ENCODE results near the gene KY.

KY gene

GRCh38 chr3:134687642-134688041 is 36.8 kb upstream of the KY start:
- Histone ChIP-seq H3K4me1 (ENCODE audit: control insufficient read depth, low read depth, low read length) (no peaks in the 10 kb centered on the region), H3K9ac (ENCODE audit: low read length) (no peak overlapping the region), H3K9me3 (ENCODE audit: control insufficient read depth, low read depth, low read length) (no peaks in the 10 kb centered on the region), H3K4me3 (ENCODE audit: low read length) (no peak overlapping the region), H3K27me3 (ENCODE audit: control insufficient read depth, insufficient read depth, low read length) (peaks cover 20% of the 10 kb centered on the region), H3K36me3 (ENCODE audit: control insufficient read depth, low read depth, low read length) (no peaks in the 10 kb centered on the region), H3K27ac (ENCODE audit: low read length) (no peak overlapping the region)

DNA sequence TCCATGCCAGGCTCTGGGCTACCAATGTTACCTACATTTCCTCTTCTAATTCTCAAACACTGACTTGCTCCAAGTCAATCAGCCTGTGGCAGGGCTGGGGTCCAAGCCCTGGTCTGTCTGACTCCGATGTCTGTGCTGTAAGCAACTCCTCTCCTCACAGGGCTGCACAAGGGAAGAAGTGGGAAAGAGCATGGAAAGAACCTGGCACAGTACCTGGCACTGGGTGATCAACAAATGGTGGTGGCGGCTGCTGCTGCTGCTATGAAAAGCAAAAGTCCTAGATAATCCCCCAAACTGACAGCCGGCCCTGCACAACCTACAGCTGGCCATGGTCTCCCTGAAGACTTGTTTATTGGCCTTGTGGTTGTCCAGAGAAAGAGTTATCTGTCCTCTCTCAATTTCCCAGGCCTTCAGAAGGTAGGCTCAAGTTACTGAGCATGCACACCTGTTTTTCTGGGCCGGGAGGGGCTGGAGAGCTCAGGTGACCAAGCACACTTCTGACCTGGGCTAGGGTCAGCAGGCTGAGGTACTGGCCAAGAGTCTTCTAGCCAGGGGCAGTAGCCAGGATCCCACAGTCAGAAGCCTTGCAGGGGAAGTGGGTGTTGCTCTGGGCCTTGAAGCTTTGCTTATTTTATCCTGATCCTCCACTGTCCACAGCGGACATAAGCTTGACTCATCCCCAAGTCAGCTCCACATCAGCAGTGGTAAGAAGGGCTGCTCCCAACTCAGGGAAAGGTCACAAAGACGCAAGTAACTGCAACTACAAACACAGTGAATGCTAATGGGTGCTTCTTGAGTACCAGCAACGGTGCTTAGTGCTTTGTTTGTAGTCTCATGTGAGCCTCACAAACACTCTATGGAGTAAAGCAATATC is 35.3 kb upstream of the KY start:
- H3K27me3 ChIP-seq (ENCODE audit: control insufficient read depth, insufficient read depth, low read length): peaks cover 13% of the 10 kb centered on the region
- H3K27ac ChIP-seq (ENCODE audit: low read length): no peak overlapping the region
- no peaks in the 10 kb centered on the region for H3K9me3 ChIP-seq (ENCODE audit: control insufficient read depth, low read depth, low read length)
- H3K4me1 ChIP-seq (ENCODE audit: control insufficient read depth, low read depth, low read length): no peaks in the 10 kb centered on the region
- H3K36me3 ChIP-seq (ENCODE audit: control insufficient read depth, low read depth, low read length): no peaks in the 10 kb centered on the region
- H3K9ac ChIP-seq (ENCODE audit: low read length): no peak overlapping the region
- no peak overlapping the region for H3K4me3 ChIP-seq (ENCODE audit: low read length)

GRCh38 chr3:134682196-134682880 is 31.5 kb upstream of the KY start:
- Histone ChIP-seq H3K4me3 (ENCODE audit: low read length) (no peak overlapping the region), H3K36me3 (ENCODE audit: control insufficient read depth, low read depth, low read length) (no peaks in the 10 kb centered on the region), H3K9me3 (ENCODE audit: control insufficient read depth, low read depth, low read length) (no peaks in the 10 kb centered on the region), H3K27me3 (ENCODE audit: control insufficient read depth, insufficient read depth, low read length) (peaks cover 3% of the 10 kb centered on the region), H3K4me1 (ENCODE audit: control insufficient read depth, low read depth, low read length) (no peaks in the 10 kb centered on the region), H3K27ac (ENCODE audit: low read length) (no peak overlapping the region), H3K9ac (ENCODE audit: low read length) (no peak overlapping the region)

DNA sequence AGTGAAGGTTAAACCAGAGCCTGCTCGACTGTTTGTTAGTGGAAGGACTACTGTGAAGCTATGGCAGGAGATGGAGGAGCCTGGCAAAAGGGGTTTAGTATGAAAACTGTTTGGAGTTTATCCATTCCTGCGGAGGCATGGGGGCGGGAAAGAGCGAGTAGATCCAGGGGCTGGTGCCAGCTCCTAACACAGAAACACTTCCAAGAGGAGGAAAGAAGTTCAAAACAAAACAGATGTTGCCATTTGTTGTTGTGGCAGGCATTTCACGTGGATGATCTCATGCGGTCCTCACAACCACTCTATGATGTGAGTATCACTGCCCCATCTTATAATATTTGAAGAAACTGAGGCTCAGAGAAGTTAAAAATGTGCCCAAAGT is 30.7 kb upstream of the KY start:
- no peaks in the 10 kb centered on the region for H3K9me3 ChIP-seq (ENCODE audit: control insufficient read depth, low read depth, low read length)
- H3K4me3 ChIP-seq (ENCODE audit: low read length): no peak overlapping the region
- no peaks in the 10 kb centered on the region for H3K4me1 ChIP-seq (ENCODE audit: control insufficient read depth, low read depth, low read length)
- H3K27me3 ChIP-seq (ENCODE audit: control insufficient read depth, insufficient read depth, low read length): peaks cover 3% of the 10 kb centered on the region
- H3K9ac ChIP-seq (ENCODE audit: low read length): no peak overlapping the region
- H3K36me3 ChIP-seq (ENCODE audit: control insufficient read depth, low read depth, low read length): no peaks in the 10 kb centered on the region
- H3K27ac ChIP-seq (ENCODE audit: low read length): no peak overlapping the region

DNA sequence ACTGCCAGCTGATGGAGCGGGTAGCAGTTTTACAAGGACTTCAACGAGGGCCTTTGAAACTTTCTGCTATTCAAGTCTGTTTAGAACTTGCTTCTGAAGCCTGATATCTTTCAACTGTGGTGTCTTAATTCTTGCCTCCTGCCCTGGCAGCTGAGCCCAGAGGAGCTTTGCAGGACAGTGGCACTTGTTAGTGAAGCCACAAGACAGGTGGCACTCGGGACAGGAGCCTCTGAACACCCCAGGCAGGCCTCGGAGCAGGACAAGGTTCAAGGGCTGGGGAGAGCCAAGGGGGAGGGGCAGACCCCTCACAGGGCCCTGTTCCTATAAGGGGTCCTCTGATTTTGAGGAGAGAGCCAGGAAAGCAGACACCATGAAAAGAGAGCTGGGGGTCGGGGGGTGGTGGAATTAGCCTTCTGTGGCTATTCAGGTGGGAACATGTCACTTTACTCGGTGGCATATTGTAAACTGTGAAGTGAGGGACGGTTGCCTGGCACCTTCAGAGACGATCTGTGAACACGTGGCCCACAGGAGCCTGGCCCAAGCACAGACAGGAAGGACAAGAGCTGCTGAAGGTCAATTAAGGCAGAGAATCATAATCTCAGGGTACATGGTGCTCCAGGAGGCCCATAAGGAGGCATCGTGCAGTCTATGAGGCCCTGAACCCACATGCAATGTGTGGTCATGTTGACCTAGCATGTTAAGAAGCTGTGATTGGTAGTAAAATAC is 30.1 kb upstream of the KY start:
- no peak overlapping the region for H3K27ac ChIP-seq (ENCODE audit: low read length)
- H3K36me3 ChIP-seq (ENCODE audit: control insufficient read depth, low read depth, low read length): no peaks in the 10 kb centered on the region
- no peak overlapping the region for H3K4me3 ChIP-seq (ENCODE audit: low read length)
- H3K4me1 ChIP-seq (ENCODE audit: control insufficient read depth, low read depth, low read length): no peaks in the 10 kb centered on the region
- H3K9me3 ChIP-seq (ENCODE audit: control insufficient read depth, low read depth, low read length): no peaks in the 10 kb centered on the region
- no peak overlapping the region for H3K9ac ChIP-seq (ENCODE audit: low read length)
- peaks cover 3% of the 10 kb centered on the region for H3K27me3 ChIP-seq (ENCODE audit: control insufficient read depth, insufficient read depth, low read length)

GRCh38 chr3:134677987-134678308 is 27.1 kb upstream of the KY start:
- no peaks in the 10 kb centered on the region for H3K9me3 ChIP-seq (ENCODE audit: control insufficient read depth, low read depth, low read length)
- H3K9ac ChIP-seq (ENCODE audit: low read length): no peak overlapping the region
- H3K27ac ChIP-seq (ENCODE audit: low read length): no peak overlapping the region
- no peak overlapping the region for H3K4me3 ChIP-seq (ENCODE audit: low read length)
- H3K27me3 ChIP-seq (ENCODE audit: control insufficient read depth, insufficient read depth, low read length): peaks cover under 1% of the 10 kb centered on the region
- H3K36me3 ChIP-seq (ENCODE audit: control insufficient read depth, low read depth, low read length): no peaks in the 10 kb centered on the region
- H3K4me1 ChIP-seq (ENCODE audit: control insufficient read depth, low read depth, low read length): no peaks in the 10 kb centered on the region

DNA sequence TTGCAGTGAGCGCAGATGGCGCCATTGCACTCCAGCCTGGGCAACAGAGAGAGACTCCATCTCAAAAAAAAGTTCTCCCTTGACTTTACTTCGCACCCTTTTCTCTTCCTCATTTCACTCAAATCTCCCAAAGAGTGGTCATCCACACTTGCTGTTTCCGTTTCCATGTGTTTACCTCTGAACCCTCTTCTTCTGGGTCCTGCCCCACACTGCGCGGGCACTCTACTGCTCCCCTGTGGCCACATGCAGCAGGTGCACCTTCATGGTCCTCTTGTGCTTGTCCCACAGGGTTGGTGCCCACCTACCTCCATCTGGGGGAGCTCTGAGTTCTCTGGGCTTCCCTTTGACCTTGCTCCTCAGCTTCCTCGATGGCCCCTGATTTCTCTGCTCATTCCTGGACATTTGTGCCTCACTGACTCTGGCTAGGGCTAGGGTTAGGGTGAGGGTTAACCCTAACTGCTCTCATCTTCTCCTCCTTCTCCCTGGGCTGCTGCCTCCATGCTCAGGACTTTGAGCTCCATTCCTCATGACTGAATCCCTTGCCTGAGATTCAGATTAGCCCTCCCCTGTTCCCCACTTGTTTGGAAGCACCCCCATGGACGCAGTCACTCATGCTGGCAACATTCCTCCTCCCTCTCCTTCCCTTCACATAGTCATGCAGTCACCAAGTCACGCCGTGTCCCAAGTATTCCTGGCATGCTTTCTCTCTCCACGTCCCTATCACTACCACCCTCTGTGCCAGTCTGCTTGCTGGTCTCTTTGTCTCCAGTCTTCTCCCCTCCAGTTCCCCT is 26.6 kb upstream of the KY start:
- H3K27me3 ChIP-seq (ENCODE audit: control insufficient read depth, insufficient read depth, low read length): no peaks in the 10 kb centered on the region
- H3K9ac ChIP-seq (ENCODE audit: low read length): no peak overlapping the region
- no peaks in the 10 kb centered on the region for H3K4me1 ChIP-seq (ENCODE audit: control insufficient read depth, low read depth, low read length)
- H3K27ac ChIP-seq (ENCODE audit: low read length): no peak overlapping the region
- no peaks in the 10 kb centered on the region for H3K9me3 ChIP-seq (ENCODE audit: control insufficient read depth, low read depth, low read length)
- no peaks in the 10 kb centered on the region for H3K36me3 ChIP-seq (ENCODE audit: control insufficient read depth, low read depth, low read length)
- H3K4me3 ChIP-seq (ENCODE audit: low read length): no peak overlapping the region

GRCh38 chr3:134675726-134676256 is 25.0 kb upstream of the KY start:
- no peaks in the 10 kb centered on the region for H3K9me3 ChIP-seq (ENCODE audit: control insufficient read depth, low read depth, low read length)
- H3K9ac ChIP-seq (ENCODE audit: low read length): no peak overlapping the region
- no peaks in the 10 kb centered on the region for H3K36me3 ChIP-seq (ENCODE audit: control insufficient read depth, low read depth, low read length)
- no peak overlapping the region for H3K27ac ChIP-seq (ENCODE audit: low read length)
- no peak overlapping the region for H3K4me3 ChIP-seq (ENCODE audit: low read length)
- H3K4me1 ChIP-seq (ENCODE audit: control insufficient read depth, low read depth, low read length): no peaks in the 10 kb centered on the region
- H3K27me3 ChIP-seq (ENCODE audit: control insufficient read depth, insufficient read depth, low read length): no peaks in the 10 kb centered on the region

GRCh38 chr3:134672571-134672970 is 21.7 kb upstream of the KY start:
- H3K4me3 ChIP-seq (ENCODE audit: low read length): no peak overlapping the region
- H3K9ac ChIP-seq (ENCODE audit: low read length): no peak overlapping the region
- H3K4me1 ChIP-seq (ENCODE audit: control insufficient read depth, low read depth, low read length): no peaks in the 10 kb centered on the region
- H3K27ac ChIP-seq (ENCODE audit: low read length): no peak overlapping the region
- no peaks in the 10 kb centered on the region for H3K27me3 ChIP-seq (ENCODE audit: control insufficient read depth, insufficient read depth, low read length)
- H3K9me3 ChIP-seq (ENCODE audit: control insufficient read depth, low read depth, low read length): no peaks in the 10 kb centered on the region
- no peaks in the 10 kb centered on the region for H3K36me3 ChIP-seq (ENCODE audit: control insufficient read depth, low read depth, low read length)

DNA sequence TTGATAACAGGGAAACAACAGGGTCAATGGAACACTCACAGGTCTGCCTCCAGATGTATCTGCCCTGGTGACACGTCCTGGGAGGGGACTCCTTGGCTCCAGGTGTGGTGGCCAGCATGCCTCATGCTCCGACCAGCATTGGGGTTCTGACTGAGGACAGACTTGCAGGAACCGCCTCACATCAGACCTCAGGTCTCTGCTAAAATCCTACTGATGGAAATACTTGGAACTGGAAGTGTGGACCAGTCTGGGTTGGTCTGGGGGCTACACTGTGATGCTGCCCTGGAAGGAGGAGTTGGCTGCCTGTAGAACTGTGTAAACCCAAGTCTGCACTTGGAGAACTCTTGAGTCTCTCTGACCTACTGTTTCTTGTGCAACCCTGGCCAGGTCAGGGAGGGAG is 17.1 kb upstream of the KY start:
- Histone ChIP-seq H3K27me3 (ENCODE audit: control insufficient read depth, insufficient read depth, low read length) (no peaks in the 10 kb centered on the region), H3K36me3 (ENCODE audit: control insufficient read depth, low read depth, low read length) (no peaks in the 10 kb centered on the region), H3K27ac (ENCODE audit: low read length) (no peak overlapping the region), H3K4me3 (ENCODE audit: low read length) (no peak overlapping the region), H3K4me1 (ENCODE audit: control insufficient read depth, low read depth, low read length) (no peaks in the 10 kb centered on the region), H3K9ac (ENCODE audit: low read length) (no peak overlapping the region), H3K9me3 (ENCODE audit: control insufficient read depth, low read depth, low read length) (no peaks in the 10 kb centered on the region)

DNA sequence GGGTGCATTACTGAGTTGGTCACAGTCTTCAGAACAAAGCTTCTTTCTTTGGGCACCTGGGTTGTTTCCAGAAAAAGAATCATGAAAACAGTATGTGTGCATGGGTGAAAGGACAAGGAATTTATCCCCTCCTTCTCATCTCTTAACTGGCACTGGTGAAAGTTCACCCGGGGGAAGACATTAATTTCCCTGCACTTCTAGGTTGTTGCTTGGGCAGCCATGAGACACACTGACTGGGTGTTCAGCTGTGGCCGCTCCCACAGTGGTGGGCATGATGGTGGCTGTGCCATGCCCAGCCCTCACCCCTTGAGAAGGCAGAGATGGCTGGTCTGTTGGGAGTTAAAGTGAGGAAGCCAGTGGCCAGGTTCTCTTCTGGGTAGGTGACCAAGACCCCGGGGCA is 16.6 kb upstream of the KY start:
- H3K9me3 ChIP-seq (ENCODE audit: control insufficient read depth, low read depth, low read length): no peaks in the 10 kb centered on the region
- H3K27me3 ChIP-seq (ENCODE audit: control insufficient read depth, insufficient read depth, low read length): no peaks in the 10 kb centered on the region
- H3K27ac ChIP-seq (ENCODE audit: low read length): no peak overlapping the region
- no peaks in the 10 kb centered on the region for H3K4me1 ChIP-seq (ENCODE audit: control insufficient read depth, low read depth, low read length)
- H3K9ac ChIP-seq (ENCODE audit: low read length): no peak overlapping the region
- H3K36me3 ChIP-seq (ENCODE audit: control insufficient read depth, low read depth, low read length): no peaks in the 10 kb centered on the region
- no peak overlapping the region for H3K4me3 ChIP-seq (ENCODE audit: low read length)

Data from iPS-18a (cell line).